Peyer's patch (tissue), 4 donors: ENCODE measurements around the gene SPATA2. TPM values are rescaled to one million over a fixed set of nuclear protein-coding genes. Genes with fewer than 3 reads are reported as not detected.

Experiments
- DNase-seq, 3 donors: peaks; one replicate each; pipeline ENCODE4 v3.0.0-alpha.2; 2017 to 2019
- H3K27ac ChIP-seq, 4 donors: fragments of 200-600 bp; sonication (generic); one replicate each; pipeline ENCODE4 v1.5.1; 2016 to 2019
- H3K27me3 ChIP-seq, 2 donors: fragments of 200-600 bp; sonication (generic); one replicate each; pipeline ENCODE4 v1.5.1; 2019
- H3K36me3 ChIP-seq, 3 donors: fragments of 200-600 bp; sonication (generic); one replicate each; pipeline ENCODE4 v1.5.1; 2016 to 2019
- H3K4me1 ChIP-seq, 4 donors: fragments of 200-600 bp; sonication (generic); one replicate each; pipeline ENCODE4 v1.5.1; 2016 to 2019
- H3K4me3 ChIP-seq, 4 donors: fragments of 200-600 bp; sonication (generic); 1 replicate in 3 of 4; 2 replicates in 1 of 4; pipeline ENCODE4 v1.5.1; 2016 to 2019; ENCODE audit warnings: mild to moderate bottlenecking in 1 of 4
- H3K9me3 ChIP-seq, 4 donors: fragments of 200-600 bp; sonication (generic); one replicate each; pipeline ENCODE4 v1.5.1; 2016 to 2019; ENCODE audit warnings: mild to moderate bottlenecking in 1 of 4
- POLR2A ChIP-seq, 2 donors: fragments of 450-650 bp; IDR thresholded peaks; one replicate each; pipeline ENCODE4 v1.5.1; 2017; ENCODE audit warnings: antibody characterized with exemption in 2 of 2, mild to moderate bottlenecking in 2 of 2, moderate library complexity in 2 of 2
- total RNA-seq, 4 donors: library from RNA; depleted of rRNA; stranded (reverse); fragments of >200 nt; gene quantifications; one replicate each; pipeline ENCODE4 v1.1.0, GENCODE V29; 2016
- TF ChIP-seq, protein P1 (sequence below), 6 experiments: fragments of 450-650 bp in 4 of 6; fragments of 200-600 bp in 2 of 6; sonication (generic) in 1 of 6; IDR thresholded peaks; one replicate each; pipeline ENCODE4 v1.5.1; 2017 to 2019; ENCODE audit warnings: antibody characterized with exemption in 6 of 6, mild to moderate bottlenecking in 3 of 6, moderate library complexity in 1 of 6

Gene SPATA2
- total RNA-seq, 4 donors from 2014 or later, result 4.1 to 19.8 (median 14.0) TPM

- Histone ChIP-seq H3K4me3 (no peak overlapping the region), H3K27ac (no peak overlapping the region), H3K27me3 (no peaks in the 10 kb centered on the region), H3K4me1 (no peaks in the 10 kb centered on the region), H3K9me3 (no peaks in the 10 kb centered on the region), H3K36me3 (peaks cover 0 to 76% (median 0%) of the 10 kb centered on the region in 3 donors)
- TF ChIP-seq POLR2A (IDR thresholded peaks at IDR 0.05), result no peak
- TF ChIP-seq, protein P1, sequence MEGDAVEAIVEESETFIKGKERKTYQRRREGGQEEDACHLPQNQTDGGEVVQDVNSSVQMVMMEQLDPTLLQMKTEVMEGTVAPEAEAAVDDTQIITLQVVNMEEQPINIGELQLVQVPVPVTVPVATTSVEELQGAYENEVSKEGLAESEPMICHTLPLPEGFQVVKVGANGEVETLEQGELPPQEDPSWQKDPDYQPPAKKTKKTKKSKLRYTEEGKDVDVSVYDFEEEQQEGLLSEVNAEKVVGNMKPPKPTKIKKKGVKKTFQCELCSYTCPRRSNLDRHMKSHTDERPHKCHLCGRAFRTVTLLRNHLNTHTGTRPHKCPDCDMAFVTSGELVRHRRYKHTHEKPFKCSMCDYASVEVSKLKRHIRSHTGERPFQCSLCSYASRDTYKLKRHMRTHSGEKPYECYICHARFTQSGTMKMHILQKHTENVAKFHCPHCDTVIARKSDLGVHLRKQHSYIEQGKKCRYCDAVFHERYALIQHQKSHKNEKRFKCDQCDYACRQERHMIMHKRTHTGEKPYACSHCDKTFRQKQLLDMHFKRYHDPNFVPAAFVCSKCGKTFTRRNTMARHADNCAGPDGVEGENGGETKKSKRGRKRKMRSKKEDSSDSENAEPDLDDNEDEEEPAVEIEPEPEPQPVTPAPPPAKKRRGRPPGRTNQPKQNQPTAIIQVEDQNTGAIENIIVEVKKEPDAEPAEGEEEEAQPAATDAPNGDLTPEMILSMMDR (IDR thresholded peaks at IDR 0.05), result no peak
- DNase-seq, result no peak
These were observed 34.4 kb downstream of the SPATA2 start for GRCh38 chr20:49880724-49881445.

DNA sequence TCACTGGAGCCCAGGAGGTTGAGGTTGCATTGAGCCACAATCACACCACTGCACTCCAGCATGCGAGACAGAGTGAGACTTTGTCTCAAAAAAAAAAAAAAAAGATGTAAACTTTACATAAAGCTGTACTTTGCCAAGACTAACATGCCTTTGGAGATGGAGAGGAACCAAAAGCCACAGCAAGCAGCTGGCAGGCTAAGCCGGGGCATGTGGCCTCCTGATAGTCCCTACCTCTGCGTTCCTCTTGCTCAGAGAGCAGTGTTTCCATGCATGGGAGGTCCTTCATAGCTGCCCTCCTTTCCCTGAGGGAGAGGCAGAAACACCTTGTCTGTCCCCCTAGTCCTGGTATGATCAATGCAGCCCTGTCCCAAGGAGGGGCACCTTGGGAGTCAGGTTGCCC, 35.2 kb downstream of the SPATA2 start:
- no peak overlapping the region for H3K27ac ChIP-seq
- DNase-seq, result no peak
- H3K9me3 ChIP-seq, result no peaks in the 10 kb centered on the region
- no peak overlapping the region for H3K4me3 ChIP-seq
- H3K4me1 ChIP-seq, result no peaks in the 10 kb centered on the region
- no peaks in the 10 kb centered on the region for H3K27me3 ChIP-seq
- peaks cover 0 to 73% (median 0%) of the 10 kb centered on the region in 3 donors for H3K36me3 ChIP-seq
- TF ChIP-seq POLR2A (IDR thresholded peaks at IDR 0.05), result no peak
- TF ChIP-seq, protein P1 (IDR thresholded peaks at IDR 0.05), result no peak

DNA sequence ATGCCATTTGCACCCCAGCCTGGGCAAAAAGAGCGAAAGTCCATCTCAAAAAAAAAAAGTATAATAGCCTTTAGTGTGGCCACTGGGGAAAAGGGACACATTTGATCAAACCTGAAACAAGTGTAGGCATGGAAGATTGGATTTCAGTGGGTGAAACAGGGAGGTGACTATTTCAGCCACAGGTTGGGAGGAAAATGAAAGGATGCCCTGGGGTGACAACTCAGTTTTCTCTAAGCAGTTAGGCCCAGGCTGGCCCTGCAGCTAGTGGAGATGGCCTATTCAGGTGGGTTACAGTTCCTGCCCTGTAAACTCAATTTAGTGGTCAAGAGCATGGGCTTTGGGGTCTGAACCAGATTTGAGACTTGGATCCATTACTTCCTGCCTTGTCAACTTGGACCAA, 36.4 kb downstream of the SPATA2 start:
- TF ChIP-seq, protein P1 (IDR thresholded peaks at IDR 0.05), result no peak
- no peak for TF ChIP-seq POLR2A (IDR thresholded peaks at IDR 0.05)
- H3K4me1 ChIP-seq, result no peaks in the 10 kb centered on the region
- H3K4me3 ChIP-seq, result no peak overlapping the region
- H3K9me3 ChIP-seq, result no peaks in the 10 kb centered on the region
- no peak overlapping the region for H3K27ac ChIP-seq
- no peak for DNase-seq
- peaks cover 0 to 65% (median 0%) of the 10 kb centered on the region in 3 donors for H3K36me3 ChIP-seq
- no peaks in the 10 kb centered on the region for H3K27me3 ChIP-seq

DNA sequence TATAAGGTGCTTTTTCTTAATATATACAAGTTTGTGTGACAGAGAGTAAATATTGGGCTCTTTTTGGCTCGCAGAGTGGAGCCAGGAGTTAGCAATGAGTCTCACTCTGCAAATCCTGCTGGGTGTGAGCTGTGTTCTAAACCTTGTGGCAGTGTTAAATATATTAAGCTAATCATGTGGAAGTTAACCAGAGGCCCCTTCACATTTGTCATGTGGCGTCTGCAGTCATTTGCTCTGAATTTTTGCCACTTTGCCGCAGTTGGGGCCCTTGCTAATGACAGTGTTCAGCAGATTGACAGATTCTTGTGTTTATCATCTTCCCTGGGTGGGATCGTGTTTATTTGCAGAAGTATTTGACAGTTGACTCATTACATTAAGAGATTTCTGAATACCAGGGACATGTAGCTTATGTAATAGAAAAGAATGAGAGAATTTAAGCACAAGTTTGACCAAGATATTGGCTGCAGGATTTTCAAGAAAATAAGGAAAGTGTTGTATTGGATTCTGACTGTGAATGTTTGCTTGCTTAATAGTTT, 37.9 kb downstream of the SPATA2 start:
- Histone ChIP-seq H3K9me3 (no peaks in the 10 kb centered on the region), H3K4me1 (no peaks in the 10 kb centered on the region), H3K27ac (no peak overlapping the region), H3K4me3 (no peak overlapping the region), H3K36me3 (peaks cover 0 to 56% (median 0%) of the 10 kb centered on the region in 3 donors), H3K27me3 (no peaks in the 10 kb centered on the region)
- peak in 1 of 3 donors; percentile 10 for DNase-seq
- TF ChIP-seq, protein P1 (IDR thresholded peaks at IDR 0.05), result no peak
- no peak for TF ChIP-seq POLR2A (IDR thresholded peaks at IDR 0.05)

DNA sequence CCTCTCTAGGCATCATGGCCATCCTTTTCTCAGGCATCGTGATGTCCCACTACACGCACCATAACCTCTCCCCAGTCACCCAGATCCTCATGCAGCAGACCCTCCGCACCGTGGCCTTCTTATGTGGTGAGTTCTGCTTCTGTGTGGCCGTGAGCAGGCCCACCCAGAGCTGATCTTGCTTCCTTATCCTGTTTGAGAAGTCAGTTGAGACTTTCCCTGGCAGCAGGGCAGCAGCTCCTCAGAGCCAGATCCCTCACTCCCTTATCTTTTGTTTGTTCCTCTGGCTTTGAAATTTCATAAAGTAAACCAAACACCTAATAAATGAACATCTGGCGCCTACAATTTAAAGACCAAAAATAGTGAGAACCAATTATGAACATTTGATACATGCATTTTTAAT, 40.6 kb downstream of the SPATA2 start:
- DNase-seq, result no peak
- TF ChIP-seq, protein P1 (IDR thresholded peaks at IDR 0.05), result no peak
- TF ChIP-seq POLR2A (IDR thresholded peaks at IDR 0.05), result no peak
- Histone ChIP-seq H3K9me3 (no peaks in the 10 kb centered on the region), H3K27ac (no peak overlapping the region), H3K4me3 (no peak overlapping the region), H3K36me3 (peaks cover 0 to 44% (median 0%) of the 10 kb centered on the region in 3 donors), H3K4me1 (no peaks in the 10 kb centered on the region), H3K27me3 (no peaks in the 10 kb centered on the region)
